HepG2 (cell line): Measurements from ENCODE around the gene PRR30. TPM values are rescaled to one million over a fixed set of nuclear protein-coding genes. Genes with fewer than 3 reads are reported as not detected.

ENCODE experiments used
- ATAC-seq: fragments of 200-7000 bp; cut with Tn5 transposase; 3 replicates; pipeline ENCODE4 v1.9.1; 2020; ENCODE audit warnings: mild to moderate bottlenecking, moderate library complexity
- BruUV-seq: library from RNA; stranded (reverse); fragments of 400-500 nt; replicated peaks from 2 replicates; lab custom pipeline; 2021; lab: Mats Ljungman, UMichigan
- CTCF ChIA-PET: fragments of 300-600 bp; formaldehyde crosslinking; extraction: SDS; loops from one replicate; lab custom pipeline; 2021; ENCODE audit warnings: low total read pairs, inconsistent platforms, low intra/inter-chr PET ratio; lab: Yijun Ruan, JAX
- POLR2A ChIA-PET: fragments of 350-600 bp; sonication (Branson Sonifier 250); formaldehyde crosslinking; loops from one replicate; lab custom pipeline; 2020; ENCODE audit warnings: antibody characterized with exemption, inconsistent platforms; lab: Yijun Ruan, JAX
- DNase-seq: peaks from one replicate; pipeline ENCODE4 v3.0.0-alpha.2; 2015; ENCODE audit warnings: low spot score
- FAIRE-seq: peaks from 3 replicates; lab custom pipeline; 2011; peaks lifted over from hg19 to GRCh38; lab: Jason Lieb, UNC
- H2AFZ ChIP-seq: one replicate; pipeline ENCODE4 v1.6.1; 2011; ENCODE audit warnings: low read length, inconsistent platforms
- H3K27ac ChIP-seq: fragments of 300-600 bp; 3 replicates; pipeline ENCODE4 v1.8.0; 2011; ENCODE audit warnings: mixed run types, mild to moderate bottlenecking, mixed read lengths, low read length, inconsistent platforms; ENCODE audit not compliant: insufficient read depth; ENCODE audit errors: extremely low read length
- H3K27me3 ChIP-seq, 2 experiments: fragments of 200-600 bp in 1 of 2; 2 replicates in 1 of 2; 3 replicates in 1 of 2; pipeline versions ENCODE4 v1.6.0 to v1.8.0; 2011; ENCODE audit warnings: low read length in 2 of 2, mild to moderate bottlenecking in 2 of 2, moderate library complexity in 2 of 2, inconsistent platforms in 1 of 2; ENCODE audit not compliant: insufficient read depth in 2 of 2, control insufficient read depth in 1 of 2
- H3K36me3 ChIP-seq, 2 experiments: fragments of 200-600 bp in 1 of 2; replicated peaks in 1 of 2; 2 replicates in 1 of 2; 3 replicates in 1 of 2; pipeline versions ENCODE4 v1.5.1 to v1.8.0; 2011; ENCODE audit warnings: low read length in 2 of 2, inconsistent platforms in 1 of 2; ENCODE audit not compliant: insufficient read depth in 2 of 2, control insufficient read depth in 1 of 2
- H3K4me1 ChIP-seq: 2 replicates; pipeline ENCODE4 v1.5.1; 2012; ENCODE audit warnings: low read length, inconsistent platforms; ENCODE audit not compliant: insufficient read depth
- H3K4me2 ChIP-seq: 2 replicates; pipeline ENCODE4 v1.6.0; 2011; ENCODE audit warnings: low read depth, low read length, inconsistent platforms
- H3K4me3 ChIP-seq, 3 experiments: fragments of 200-600 bp in 1 of 3; sonication (generic), shearing (Covaris generic) in 1 of 3; replicated peaks in 1 of 3; 2 replicates each; pipeline ENCODE4 v1.5.1; 2011 to 2016; ENCODE audit warnings: low read length in 3 of 3, inconsistent platforms in 2 of 3, low read depth in 2 of 3, mild to moderate bottlenecking in 2 of 3, control low read depth in 1 of 3, mixed read lengths in 1 of 3; ENCODE audit not compliant: insufficient read depth in 1 of 3
- H3K79me2 ChIP-seq: one replicate; pipeline ENCODE4 v1.6.1; 2011; ENCODE audit warnings: low read length, inconsistent platforms; ENCODE audit not compliant: insufficient read depth
- H3K9ac ChIP-seq: 2 replicates; pipeline ENCODE4 v1.6.0; 2011; ENCODE audit warnings: mild to moderate bottlenecking, low read depth, low read length, inconsistent platforms; ENCODE audit not compliant: insufficient read depth
- H3K9me3 ChIP-seq: 2 replicates; pipeline ENCODE4 v1.5.1; 2012; ENCODE audit warnings: mild to moderate bottlenecking, low read length
- H4K20me1 ChIP-seq: 2 replicates; pipeline ENCODE4 v1.6.0; 2011; ENCODE audit warnings: inconsistent platforms, mild to moderate bottlenecking, low read length, moderate library complexity; ENCODE audit not compliant: insufficient read depth
- FOXA1 ChIP-seq, 2 experiments: fragments of 450-650 bp in 1 of 2; sonication (generic) in 1 of 2; formaldehyde crosslinking in 1 of 2; IDR thresholded peaks; 2 replicates each; pipeline versions ENCODE4 v1.4.0 to v1.6.1; 2016 to 2020; ENCODE audit warnings: missing genetic modification reagents in 1 of 2
- NFKB2 ChIP-seq: sonication (generic); formaldehyde crosslinking; IDR thresholded peaks from 2 replicates; pipeline ENCODE4 v1.4.0; 2020; ENCODE audit warnings: missing genetic modification reagents, borderline replicate concordance
- SP4 ChIP-seq: sonication (generic); formaldehyde crosslinking; IDR thresholded peaks from 2 replicates; pipeline ENCODE4 v1.8.1; 2023; ENCODE audit warnings: mild to moderate bottlenecking, missing genetic modification reagents
- ZNF687 ChIP-seq: sonication (generic); formaldehyde crosslinking; IDR thresholded peaks from 2 replicates; pipeline ENCODE4 v1.5.1; 2020; ENCODE audit warnings: mild to moderate bottlenecking, missing genetic modification reagents, moderate library complexity
- WGBS: methylation state at CpG from one replicate; pipeline ENCODE4 v1.1.6; 2017; ENCODE audit warnings: low lambda C conversion rate; 5-methylcytosine and 5-hydroxymethylcytosine counted together
- in situ Hi-C: cut with HindIII; loops from 2 replicates; pipeline ENCODE4 v1.10.0; 2017; ENCODE audit warnings: low pct_unique_long_range_greater_than_20kb; ENCODE audit not compliant: extremely low pct_ligation_motif_present
- intact Hi-C: fragments of 100-400 bp; cut with micrococcal nuclease; formaldehyde crosslinking; loops from one replicate; pipeline ENCODE4 v1.10.0; 2022; ENCODE audit not compliant: unreplicated experiment
- polyA plus RNA-seq, 8 experiments: library from polyadenylated mRNA; depleted of rRNA in 3 of 8; stranded (reverse) in 7 of 8; unstranded in 1 of 8; fragments of >200 nt; fragmentation: Illumina TruSeq in 4 of 8; extraction: Trizol in 4 of 8; gene quantifications; 2 replicates each; pipeline versions ENCODE4 v1.2.1 to v1.2.3, GENCODE V29; 2011 to 2016; ENCODE audit warnings: low read depth in 4 of 8, missing spikeins in 1 of 8, mixed read lengths in 1 of 8; ENCODE audit not compliant: insufficient read depth in 1 of 8
- total RNA-seq, 5 experiments: library from RNA; depleted of rRNA; stranded (reverse); fragments of >200 nt; fragmentation: Illumina TruSeq; extraction: Trizol; gene quantifications; 2 replicates each; pipeline ENCODE4 v1.2.3, GENCODE V29; 2016; ENCODE audit warnings: low read depth in 1 of 5

The PRR30 gene
- total and polyA plus RNA-seq, 2 of the 13 experiments (the other 11 are each of a cell fraction or from before 2014, with no cell fraction given) = not detected

GRCh38 chr2:27159271-27159670 is 20.1 kb upstream of the PRR30 start:
- Histone ChIP-seq H3K4me2 (no peak overlapping the region), H3K4me3 (no peak overlapping the region), H3K9ac (peak overlapping the region; percentile 2; the same call in 1 of the 2 replicates), H3K27me3 (no peaks in the 10 kb centered on the region), H3K36me3 (no peaks in the 10 kb centered on the region), H3K9me3 (no peaks in the 10 kb centered on the region), H3K79me2 (no peaks in the 10 kb centered on the region), H3K27ac (no peak overlapping the region), H3K4me1 (peaks cover 53% of the 10 kb centered on the region), H4K20me1 (no peaks in the 10 kb centered on the region), H2AFZ (peak overlapping the region; percentile 16)
- TF ChIP-seq FOXA1 (IDR thresholded peaks at IDR 0.05) (no peak), FOXA1 (CRISPR knock-in tag; IDR thresholded peaks at IDR 0.05) (no peak), SP4 (0 out of 2 replicates have a peak, but pooled peaks have one; percentile 1), ZNF687 (CRISPR knock-in tag) (peak; percentile 21; the same call in 1 of the 2 replicates), NFKB2 (CRISPR knock-in tag) (0 out of 2 replicates have a peak, but pooled peaks have one; percentile 39)
- ChIA-PET POLR2A (interaction anchor here (0.9 to 3.5 kb wide), 3 partner anchors 25 to 53 kb away, joined by 3 to 9 read pairs (median 3); partner anchors contain the start of genes ATRAID, PREB and SLC5A6), CTCF (no interaction called here)
- no peak for FAIRE-seq
- peak; percentile 39 for ATAC-seq
- intact Hi-C loops = no loop called here
- 59% methylated on average over 5 of the region's 6 CpGs for WGBS
- in situ Hi-C loops = no loop called here
- no peak for DNase-seq
- BruUV-seq = no TSS peak
